ENCODE measurements around the gene TMPRSS6.
"Not testable (repeated sequence)": the region's sequence is repeated elsewhere in the genome, so short reads cannot be mapped to it uniquely, and the experiment has no call there.

The TMPRSS6 gene

DNA sequence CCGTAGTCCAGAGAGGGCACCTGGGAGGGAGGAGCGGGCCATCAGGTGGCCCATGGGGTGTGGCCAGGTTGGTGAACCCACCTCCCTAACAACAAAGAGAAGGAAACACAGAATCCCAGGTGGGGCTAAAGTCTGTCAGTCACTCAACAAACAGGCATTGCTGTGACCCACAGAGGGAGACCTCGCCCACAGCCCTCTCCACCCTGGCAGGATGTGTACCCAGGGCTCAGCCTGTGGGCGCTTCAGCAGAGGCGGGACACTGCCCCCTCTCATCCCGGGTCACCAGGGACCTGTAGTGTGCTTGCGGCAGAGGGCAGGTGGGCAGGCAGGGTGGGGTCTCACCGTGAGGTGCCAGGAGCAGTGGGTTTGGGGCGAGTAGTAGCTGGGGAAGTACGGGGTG, 25.1 kb downstream of the TMPRSS6 start:
- DNase-seq: no peak

DNA sequence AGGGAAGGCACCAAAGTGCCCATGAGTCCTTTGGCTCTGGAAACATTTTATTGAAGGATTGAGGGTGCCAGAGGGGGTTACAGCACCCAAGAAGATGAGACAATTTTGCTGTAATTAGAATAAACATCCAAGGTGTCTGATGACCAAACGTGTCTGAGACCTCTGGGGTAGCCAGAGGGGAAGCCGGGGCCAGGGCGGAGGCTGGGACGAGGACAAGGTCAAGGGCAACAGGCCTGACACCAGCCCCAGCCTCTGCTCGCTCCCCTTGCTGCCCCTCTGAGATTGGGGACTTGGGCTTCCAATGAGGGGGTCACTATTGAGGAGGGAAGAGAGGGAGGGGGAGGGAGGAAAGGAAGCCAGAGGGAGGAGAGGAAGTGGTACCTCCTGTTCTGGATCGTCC, 25.6 kb downstream of the TMPRSS6 start:
- DNase-seq: no peak

DNA sequence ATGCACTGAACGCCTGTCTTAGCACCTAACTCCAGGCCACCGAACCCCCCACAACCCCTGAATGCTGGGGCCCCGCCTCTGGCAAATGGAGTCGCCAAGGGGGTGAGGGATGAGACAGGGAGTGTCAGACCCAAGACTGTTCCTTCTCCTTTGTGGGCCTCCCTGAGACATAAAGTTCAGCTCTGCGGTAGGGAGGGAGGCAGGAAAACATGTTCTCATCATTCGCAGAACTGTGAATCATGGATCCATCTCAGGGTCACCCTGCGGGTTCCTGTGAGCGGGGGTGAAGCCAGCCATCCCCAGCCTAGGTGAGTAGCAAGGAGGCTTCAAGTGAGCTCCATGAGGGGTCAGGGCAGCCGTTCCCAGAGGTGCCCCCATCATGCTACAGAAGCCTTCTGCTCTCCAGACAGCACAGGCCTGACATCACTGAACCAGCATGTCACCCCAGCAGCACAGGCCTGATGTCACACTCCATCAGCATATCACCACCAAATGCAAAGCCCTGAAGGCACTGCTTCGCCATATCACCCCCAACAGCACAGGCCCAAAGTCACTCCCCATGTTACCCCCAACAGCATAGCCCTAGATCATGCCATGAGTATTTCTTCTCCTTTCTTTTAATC, 27.2 kb downstream of the TMPRSS6 start:
- no peak for DNase-seq

DNA sequence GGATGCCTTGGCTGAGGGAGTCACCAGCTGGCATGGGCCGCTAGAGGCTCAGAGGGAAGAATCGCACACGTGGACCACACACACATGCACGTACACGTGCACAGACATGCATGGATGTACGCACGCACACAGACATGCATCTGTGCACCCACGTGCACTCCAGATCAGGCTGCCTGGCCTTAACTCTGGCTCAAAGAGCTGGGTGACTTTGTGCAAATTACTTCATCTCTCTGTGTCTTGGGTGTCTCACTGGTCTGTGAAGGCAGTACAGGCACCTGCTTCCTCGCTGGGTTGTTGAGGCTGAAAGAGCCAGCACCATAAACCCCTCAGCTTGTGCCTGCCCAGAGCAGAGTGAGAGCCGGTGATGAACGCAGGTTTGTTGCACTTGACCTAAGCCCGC, 28.7 kb downstream of the TMPRSS6 start:
- DNase-seq: no peak

DNA sequence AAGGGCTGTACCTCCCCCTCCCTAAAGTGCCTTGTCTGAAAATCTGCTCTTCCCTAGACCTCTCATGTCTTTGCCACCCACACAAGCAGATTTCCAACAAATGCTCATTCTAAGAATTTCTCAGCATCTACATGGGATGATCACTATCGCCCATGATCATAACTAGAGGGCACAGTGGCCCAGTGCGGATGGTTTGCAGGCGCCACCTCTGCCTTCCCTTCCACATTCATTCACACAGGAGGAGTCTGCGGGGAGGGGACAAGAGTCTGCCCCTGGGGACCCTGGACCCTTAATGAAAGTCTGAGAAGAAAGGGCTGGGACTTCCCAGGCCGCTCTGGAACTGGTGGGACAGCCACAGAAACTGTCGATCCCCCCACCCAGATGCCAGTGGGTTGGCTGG, 29.1 kb downstream of the TMPRSS6 start:
- no peak for DNase-seq

DNA sequence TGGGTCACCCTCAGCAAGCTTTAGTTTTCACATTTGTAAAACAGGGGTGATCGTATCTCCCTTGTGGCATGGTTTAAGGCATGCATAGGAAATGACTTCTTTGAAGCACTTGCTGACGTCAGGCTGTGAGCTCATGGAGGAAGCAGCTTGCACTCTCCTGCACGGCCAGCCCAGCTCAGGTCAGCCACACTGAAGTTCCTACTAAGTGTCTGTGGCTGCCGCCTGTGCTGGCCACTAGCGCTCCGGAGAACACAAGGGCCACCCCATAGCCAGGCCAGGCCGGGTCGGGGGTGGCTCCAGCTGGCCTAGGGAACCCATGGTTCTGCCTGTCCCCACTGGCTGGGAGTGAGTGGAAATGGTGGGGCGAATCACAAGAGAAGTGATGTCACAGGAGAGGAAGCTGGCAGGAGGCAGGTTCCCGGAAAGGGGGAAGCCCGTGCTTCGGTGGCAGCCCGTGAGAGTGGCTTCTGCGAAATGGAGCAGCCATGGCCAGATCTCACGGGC, 29.8 kb downstream of the TMPRSS6 start:
- no peak for DNase-seq

DNA sequence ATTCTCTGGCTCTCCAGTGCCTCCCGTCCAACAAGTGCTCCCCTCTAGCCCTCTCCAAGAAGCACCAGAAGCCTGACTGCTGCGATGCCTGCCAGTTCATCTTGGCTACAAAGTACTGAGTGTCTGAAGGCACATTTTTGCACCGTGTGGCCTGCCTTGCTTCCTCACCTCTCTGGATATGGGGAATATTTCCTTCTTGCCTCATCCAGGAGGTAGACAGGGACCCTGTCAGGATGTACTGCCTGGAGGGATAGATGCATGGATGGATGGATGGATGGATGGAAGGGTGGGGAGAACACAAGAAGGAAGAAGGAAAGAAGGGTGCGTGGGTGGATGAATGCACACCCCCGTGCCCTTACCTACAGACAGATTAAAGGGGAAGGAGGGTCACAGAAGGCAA, 30.4 kb downstream of the TMPRSS6 start:
- DNase-seq: no peak

DNA sequence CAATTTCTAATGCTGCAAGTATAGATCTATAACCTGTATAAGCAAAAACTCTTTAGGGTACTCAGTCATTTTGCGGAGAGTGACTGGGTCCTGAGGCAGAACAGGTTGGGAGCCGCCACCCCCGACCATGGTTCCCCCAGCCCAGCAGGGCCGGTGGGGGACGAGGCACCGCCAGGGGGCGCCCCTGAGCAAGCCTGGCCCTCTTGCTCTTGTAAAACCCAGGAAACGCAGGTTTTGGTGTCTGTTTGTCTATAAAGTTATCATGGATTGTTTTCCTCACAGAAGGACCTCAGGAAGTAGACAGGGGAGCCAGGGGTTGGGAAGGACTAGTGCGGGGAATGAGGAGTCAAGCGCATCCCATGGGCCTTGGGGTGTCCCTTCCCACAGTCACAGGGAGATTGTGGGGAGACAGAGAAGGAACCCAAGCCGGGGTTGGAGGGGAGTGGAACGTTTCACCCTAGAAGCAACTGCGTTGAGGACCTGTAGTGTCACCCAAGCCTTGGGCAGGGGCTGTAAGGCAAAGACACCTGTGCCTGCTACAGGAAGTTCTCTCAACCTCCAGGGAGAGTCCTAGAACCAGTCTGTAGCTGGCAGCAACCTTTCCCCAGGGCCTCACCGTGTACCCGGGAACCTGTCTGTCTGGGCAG, 31.6 kb downstream of the TMPRSS6 start:
- no peak for DNase-seq

DNA sequence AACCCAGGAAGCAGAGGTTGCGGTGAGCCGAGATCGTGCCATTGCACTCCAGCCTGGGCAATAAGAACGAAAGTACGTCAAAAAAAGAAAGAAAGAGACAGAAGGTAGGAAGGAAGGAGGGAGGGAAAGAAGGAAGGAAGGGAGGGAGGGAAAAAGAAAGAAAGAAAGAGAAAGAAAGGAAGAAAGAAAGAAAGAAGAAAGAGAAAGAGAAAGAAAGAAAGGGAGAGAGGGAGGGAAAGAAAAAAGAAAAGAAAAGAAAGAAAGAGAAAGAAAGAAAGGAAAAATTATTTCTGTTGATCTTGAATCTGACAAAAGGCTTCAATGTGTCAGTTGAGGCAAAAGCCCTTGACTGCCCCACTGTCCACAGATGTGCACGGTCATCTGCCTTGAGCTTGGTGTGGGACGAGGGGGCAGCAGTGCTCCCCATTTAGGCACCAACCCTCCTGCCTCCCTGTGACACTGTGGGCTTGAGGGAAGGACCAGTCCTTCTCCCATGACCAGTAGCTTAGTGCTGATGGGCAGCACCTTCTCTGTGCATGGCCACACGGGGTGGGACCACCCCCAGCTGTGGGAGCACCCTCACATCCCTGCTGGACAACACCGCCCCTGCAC, 33.6 kb downstream of the TMPRSS6 start:
- DNase-seq: no peak

DNA sequence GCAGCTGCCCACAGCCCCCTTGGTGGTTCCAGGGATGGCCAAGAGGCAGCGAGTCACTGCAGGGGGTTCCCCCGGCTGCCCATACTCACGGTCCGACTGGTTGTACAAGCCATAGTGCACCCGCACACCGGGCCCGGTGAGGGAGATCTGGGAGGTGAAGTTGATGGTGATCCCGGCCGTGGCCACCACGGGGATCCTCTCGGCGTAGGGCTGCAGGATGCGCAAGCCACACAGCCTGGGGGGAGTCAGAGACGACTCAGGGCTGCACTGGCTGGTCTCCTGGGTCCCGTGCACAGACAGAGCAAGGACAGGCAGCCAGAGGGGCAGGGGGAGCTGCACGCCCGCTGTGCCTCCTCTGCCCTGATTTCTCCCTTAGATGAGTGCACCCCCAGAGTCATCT, 34.5 kb downstream of the TMPRSS6 start:
- no peak for DNase-seq

DNA sequence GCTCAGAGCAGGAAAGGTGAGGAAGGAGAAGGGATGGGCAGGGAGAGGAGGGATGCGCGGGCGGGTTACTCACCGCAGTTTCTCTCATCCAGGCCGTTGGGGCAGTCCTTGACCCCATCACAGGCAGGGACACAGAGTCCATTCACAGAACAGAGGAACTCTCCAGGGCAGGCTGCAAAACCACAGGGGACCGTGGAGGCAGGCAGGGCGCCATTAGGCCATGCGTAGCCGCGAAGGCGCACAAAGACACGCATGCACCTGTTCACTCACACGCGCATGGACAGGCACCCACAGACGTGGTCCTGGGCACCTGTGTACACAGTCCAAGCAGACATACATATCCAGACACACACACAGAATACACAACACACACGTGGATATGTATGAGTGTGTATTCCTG, 35.0 kb downstream of the TMPRSS6 start:
- no peak for DNase-seq

DNA sequence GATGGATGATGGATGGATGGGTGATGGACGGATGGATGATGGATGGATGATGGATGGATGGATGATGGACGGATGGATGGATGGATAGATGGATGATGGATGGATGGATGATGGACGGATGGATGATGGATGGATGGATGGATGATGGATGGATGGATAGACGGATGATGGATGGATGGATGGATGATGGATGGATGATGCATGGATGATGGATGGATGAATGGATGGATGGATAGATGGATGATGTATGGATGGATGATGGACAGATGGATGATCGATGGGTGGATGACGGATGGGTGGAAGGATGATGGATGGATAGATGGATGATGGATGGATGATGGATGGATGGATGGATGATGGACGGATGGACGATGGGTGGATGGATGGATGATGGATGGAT, 36.8 kb downstream of the TMPRSS6 start:
- DNase-seq: no peak

DNA sequence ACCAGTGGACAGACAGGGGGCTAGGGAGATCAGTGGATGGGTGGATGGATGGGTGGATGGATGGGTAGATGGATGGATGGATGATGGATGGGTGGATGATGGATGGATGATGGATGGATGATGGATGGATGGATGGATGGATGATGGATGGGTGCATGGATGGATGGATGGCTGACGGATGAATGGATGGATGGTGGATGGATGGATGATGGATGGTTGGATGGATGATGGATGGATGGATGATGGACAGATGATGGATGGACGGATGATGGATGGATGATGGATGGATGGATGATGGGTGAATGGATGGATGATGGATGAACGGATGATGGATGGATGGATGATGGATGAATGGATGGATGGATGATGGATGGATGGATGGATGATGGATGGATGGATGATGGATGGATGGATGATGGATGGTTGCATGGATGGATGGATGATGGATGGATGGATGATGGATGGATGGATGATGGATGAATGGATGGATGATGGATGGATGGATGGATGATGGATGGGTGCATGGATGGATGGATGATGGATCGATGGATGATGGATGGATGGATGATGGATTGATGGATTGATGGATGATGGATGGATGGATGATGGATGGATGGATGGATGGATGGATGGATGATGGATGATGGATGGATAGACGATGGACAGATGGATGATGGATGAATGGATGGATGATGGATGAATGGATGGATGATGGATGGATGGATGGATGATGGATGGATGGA, 37.5 kb downstream of the TMPRSS6 start:
- DNase-seq: not testable (repeated sequence)

DNA sequence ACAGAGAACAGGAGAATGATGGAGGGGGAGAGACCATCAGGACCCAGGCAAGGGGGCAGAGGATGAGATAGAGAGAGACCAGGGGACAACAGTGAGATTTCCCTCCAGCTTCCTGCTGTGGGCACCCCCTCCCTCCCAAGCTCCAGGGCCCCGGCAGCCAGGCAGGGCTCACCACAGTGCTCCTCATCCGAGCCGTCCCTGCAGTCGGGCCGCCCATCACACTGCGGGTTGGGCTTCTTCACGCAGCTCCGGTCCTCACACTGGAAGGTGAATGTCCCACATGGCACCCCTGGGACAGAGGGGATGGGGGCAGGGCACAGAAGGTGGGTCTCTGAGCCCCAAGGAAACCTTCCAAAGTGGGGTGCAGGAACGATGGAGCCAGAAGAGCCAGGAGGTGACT, 38.8 kb downstream of the TMPRSS6 start:
- DNase-seq: no peak

DNA sequence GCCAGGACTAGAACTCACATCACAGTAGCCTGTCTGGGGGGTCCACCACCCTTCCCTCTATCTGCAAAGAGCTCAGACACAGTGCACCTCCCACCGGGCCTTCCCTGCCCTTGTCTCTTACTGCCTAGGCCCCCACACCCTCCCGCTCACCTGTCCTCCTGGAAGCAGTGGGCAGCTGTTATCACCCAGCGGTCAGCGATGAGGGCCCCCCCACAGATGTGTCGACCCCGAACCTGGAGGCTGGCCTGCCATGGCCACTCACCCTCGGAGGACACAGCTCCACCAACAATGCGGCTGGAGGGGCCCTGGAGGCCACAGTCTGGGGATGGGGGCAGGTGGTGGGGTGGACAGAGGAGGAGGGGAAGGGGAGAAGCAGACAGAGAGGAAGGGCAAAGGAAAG, 39.2 kb downstream of the TMPRSS6 start:
- DNase-seq: no peak

DNA sequence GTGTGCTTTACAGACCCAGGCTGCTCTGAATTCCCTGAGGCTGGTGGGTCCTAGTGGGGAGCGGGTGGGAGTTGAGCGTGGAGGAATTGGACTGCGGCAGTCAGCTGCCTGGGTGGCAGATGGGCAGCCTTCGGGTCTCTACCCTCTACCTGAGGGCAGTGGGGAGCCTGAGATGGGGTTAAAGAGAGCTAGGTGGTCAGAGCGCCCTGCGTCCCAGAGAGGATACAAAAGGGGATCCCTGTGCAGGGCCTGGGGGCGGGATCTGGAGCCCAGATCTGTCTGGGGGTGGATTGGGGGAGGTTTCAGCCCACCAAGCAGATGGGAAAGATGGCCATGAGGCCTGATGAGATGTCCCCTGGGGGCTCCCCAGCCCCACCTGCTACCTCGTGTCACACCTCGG, 39.8 kb downstream of the TMPRSS6 start:
- no peak for DNase-seq

DNA sequence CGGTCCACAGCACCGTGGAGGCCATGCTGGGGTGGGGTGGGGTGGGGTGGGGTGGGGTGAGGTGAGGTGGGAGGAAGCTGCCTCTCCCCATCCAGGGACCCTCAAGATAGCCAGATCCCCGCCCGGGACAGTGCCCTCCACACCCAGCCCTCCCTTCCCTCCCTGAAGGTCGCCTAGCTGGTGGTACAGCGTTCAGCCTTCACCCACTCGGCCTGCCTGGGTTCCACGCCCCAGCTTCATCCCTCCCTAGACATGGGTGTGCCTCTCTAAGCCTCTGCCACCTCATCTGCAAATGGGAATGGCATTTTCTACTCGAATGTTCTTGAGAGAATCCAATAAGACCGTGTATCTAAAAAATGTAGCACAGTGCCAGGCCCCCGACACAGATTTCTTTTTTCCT, 40.2 kb downstream of the TMPRSS6 start:
- no peak for DNase-seq

DNA sequence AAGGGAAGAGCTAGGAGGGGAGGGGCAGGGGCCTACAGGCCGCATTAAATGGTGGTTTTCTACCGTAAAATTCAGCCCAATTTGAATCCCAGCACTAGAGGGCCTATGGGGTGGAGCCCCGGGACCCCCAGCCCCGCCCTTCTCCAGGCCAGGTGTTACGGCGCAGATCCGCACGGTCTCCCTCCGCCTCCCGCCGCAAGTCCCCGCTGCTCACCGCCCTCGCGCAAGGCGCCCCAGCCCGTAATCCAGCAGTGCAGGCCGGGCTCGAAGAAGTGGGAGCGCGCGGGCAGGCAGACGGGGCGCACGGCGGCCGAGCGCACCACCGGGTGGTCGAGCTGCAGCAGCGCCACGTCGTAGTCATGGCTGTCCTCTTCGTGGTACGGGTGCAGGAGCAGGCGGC, 40.7 kb downstream of the TMPRSS6 start:
- no peak for DNase-seq

DNA sequence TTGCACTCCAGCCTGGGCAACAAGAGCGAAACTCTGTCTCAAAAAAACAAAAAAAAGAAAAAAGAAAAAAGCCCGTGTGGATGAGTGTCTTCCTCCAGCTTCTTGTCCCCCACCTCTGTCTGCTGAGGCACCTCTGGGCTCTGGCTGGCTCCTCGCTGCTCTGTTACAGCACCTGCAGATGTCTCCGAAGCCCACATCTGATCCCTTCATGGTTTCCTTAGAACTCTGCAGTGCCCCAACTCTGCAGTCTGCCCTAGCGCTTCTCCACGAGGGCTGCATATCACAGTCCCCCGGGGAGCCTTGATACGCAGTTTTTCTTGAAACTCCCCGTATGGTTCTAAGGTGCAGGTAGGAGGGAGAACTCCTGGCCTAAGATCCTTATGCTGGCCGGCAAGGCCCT, 42.1 kb downstream of the TMPRSS6 start:
- DNase-seq: no peak

DNA sequence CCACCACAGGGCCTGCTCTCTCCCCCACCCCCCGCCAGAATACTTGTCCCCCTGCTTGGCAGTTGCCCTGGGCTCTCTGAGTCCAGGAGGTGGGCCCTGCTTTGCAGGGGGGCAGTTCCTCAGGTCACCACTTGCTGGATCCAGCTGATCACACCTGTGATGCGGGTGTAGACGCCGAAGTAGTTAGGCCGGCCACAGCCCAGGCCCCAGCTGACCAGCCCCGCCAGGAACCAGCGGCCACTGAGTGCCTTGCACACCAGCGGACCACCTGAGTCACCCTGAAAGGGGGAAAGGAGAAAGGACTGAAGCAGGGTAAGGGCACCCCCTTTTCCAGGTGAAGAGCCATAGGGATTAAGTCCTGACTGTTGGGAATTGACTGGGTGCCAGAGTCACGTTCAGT, 43.6 kb downstream of the TMPRSS6 start:
- DNase-seq: no peak

DNA sequence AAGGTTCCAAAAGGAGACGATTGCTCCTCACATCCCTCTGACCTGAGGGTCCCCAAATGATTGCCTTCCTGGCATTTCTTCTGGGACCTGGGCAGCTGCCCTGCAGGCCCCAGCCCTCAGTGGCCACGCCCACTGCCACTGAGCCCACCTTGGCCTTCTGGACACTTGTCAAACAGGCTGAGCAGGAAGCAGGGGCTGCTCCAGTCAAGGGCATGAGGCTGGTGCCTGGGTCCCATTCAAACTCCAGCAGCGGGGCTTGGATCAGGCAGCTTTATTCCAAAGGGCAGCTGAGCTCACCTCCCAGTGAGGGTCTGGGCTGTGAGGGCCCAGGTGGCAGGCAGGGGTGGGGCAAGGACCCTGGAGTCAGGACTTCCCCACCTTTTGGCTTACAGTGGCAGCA, 44.3 kb downstream of the TMPRSS6 start:
- DNase-seq: no peak

DNA sequence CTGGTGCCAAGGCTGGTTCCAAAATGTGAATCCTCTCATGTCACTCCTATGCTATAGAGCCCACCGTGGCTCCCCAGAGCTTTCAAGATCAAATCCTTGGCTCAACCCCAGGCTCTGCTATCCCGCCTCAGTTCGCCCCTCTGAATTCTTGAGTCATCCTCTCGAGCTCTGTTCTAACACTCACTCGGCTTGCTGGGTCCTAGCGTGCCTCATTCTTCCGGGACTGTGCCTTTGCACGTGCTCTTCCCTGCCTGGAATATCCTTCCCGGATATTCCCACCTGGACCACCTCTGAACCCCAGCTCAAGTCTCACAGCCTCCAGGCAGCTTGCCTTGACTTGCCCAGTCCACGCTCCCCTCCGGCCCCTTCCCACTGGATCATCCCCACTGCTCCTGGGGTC, 45.0 kb downstream of the TMPRSS6 start:
- no peak for DNase-seq

DNA sequence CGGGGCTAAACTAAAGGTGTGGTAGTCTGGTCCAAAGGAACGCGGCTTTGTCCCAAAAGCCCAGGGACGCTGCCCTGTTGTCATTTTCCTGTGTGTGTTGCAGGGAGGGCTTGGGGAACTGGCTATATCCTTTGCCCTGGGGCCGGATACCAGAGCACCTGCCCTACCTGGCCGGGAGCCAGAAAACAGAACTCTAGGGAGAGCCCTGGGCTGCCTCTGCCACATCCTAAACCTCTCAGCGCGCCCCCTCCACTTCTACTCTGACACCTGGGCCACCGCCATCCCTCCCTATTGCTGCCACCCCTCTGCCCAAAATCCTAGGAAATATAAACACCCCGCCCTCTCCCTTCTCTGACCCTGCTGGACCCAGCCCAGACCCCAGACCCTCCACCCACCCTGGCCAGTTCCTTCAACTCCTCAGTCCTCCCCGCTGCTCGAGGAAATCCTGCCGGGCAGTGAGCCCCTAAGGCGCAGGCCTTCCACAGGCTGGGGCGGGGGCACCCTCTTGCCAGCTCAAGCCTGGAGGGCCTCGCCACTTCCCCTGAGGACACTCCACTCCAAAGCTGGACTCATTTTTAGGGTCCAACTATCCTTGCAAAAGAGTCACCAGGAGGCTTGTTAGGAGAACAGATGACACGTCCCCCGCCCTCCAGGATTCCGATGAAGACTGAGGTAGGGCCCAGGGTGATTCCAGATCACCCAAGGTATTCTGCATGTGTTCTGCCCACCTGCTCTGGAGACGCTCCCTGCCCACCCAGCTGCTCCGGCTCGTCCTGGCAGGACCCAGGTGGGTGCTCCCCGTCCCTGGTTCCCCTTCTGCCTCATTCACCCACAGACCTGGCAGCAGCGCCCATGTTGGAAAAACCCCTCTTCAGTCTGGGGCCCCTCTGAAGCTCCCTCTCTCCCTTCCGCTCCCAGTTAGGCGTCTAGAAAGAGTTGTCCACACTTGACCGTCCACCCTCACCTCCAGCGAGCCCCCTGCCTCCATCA, 45.8 kb downstream of the TMPRSS6 start:
- no peak for DNase-seq

Data from GF-D8 (cell line).